NAMALWA (cell line): ENCODE results near the gene LOX.

Source experiments
- DNase-seq: peaks from one replicate; pipeline ENCODE4 v3.0.0-alpha.2; 2015; ENCODE audit warnings: low spot score

LOX gene

DNA sequence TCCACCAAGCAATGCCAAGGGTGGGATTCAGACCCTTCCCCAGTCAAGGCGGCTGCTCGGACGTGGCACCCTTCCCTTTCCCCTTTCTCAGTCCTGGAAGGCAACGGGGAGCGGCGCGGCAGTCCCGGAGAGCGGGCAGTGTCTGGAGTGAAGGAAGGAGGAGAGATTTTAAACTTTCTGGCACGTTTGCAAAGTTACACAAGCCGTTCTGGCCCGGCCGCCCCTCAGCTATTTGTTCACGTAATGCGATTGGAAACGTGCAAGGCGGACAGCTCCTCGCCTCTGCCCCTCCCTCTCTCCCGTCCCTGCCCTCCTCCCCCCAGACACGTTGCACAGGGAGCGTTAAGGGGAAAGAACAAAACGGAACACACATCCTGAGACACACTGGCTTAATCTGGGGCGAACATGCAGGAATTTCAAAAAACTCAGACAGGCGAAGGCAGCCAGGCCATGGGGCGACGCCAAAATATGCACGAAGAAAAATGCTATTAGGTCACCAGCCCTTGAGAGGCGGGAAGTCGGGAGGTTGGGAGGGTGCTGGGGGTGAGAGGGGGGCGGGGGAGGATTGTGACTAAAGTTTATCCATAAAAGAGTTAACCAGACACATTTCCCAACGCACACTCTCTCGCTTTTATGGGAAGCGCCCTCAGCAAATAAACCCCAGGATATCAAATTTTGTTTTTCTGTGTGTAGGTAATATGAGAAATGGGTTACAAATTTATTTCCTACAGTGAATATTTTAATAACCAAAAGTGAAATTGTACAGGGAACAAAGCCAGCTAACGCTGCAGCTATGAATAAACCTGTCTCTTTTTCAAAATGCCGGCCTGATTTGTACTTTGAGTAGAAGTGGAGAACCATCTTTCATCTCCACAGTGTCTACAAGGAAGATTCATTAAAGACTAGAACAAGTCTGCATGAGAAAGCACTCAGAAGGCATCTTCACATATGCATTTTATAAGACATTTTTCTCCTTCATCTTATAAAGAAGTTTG is at the start of gene LOX:
Gene LOX (minus strand): TSS at position 144 of the 995 bp plus-strand sequence. CDS start 274 bp downstream, outside the sequence.
- DNase-seq = no peak

DNA sequence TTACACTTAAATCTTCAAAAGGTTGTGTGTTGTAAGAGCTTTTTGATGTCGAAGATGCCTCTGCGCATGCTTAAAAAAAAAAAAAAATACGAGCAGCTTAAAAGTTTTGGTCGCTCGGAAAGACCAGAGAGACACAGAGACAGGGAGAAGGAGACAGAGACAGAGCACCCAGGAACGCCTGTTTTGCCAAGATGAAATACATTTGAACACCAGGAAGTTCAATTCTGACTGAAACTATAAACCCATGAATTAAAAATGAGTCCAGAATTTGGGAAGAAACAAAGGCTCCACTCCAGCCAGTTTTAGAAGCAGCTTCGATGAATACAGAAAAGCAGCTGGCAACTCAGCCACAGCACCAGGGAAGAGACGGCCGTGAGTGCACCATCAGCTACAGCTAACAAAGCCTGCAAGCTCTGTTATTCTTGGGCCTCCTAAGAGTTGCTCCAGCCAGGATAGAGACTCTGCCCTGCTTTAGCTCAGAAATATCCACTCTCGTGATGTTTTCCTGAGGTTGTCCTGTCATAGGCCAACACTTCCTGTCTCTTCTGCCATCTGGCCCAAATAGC is 48.8 kb upstream of the LOX start:
- DNase-seq = no peak

- DNase-seq = no peak
Measured at GRCh38 chr5:122126177-122126755, 48.2 kb upstream of the LOX start.

DNA sequence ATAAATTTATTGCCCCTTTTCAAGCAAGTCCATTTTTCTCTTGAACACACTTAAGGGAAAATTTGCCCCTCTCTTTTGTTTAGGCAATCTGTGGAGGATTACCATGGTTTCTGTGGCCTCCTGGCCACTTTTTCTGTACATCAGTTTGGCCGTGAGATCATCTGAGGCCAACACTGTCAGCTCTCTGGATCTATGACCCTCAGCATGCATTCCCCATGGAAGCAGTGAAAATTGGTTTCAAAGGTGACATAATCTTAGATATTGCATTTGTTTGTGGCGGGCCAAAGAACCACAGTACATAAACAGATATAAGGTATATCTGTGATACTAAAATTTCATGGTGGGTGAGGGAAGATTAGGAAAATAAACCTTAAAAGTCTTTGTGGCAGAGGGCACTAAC is 46.7 kb upstream of the LOX start:
- no peak for DNase-seq

- no peak for DNase-seq
Measured at GRCh38 chr5:122121479-122122465, 43.7 kb upstream of the LOX start.

DNA sequence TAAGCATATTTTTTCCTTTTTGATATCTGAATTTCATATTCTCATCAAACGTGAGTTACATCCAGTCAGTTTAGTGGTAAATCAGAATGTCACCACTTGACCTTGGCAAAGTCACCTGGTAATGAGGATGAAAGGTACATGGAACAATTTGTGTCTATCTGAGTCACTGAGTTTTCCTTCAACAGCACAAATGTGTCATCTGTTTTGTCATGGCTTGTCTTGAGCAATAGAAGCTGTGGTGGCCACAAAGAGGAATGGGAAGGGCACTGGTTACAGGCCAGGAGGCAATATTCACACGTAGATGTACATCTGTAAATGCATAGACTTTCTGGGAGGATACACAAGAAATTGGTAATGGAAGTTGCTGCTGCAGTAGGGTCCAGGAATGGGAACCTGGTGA is 42.9 kb upstream of the LOX start:
- DNase-seq = no peak

- no peak for DNase-seq
Measured at GRCh38 chr5:122120493-122120892, 42.4 kb upstream of the LOX start.

DNA sequence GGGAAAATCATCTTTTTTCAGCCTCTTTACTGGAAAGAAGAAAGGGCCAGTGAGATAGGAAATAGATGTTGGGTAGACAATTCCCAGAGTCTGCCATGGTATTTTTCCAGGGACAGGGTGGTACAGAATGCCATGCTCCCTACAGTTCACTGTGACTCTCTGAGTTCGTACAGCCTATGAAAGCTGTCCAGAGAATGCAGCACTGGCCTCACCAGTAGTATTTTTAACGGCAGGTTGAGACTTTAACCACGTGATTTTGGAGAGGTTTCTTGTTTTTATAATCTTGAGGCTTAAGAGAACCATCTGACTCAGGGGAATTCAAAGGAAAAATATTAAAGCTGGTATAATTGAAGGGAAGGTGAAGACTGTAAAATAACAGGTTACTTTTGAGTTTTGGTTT is 41.1 kb upstream of the LOX start:
- DNase-seq = no peak

- DNase-seq = no peak
Measured at GRCh38 chr5:122118356-122118948, 40.4 kb upstream of the LOX start.

GRCh38 chr5:122114501-122114900 is 36.4 kb upstream of the LOX start:
- no peak for DNase-seq

- DNase-seq = no peak
Measured at GRCh38 chr5:122112733-122113558, 34.9 kb upstream of the LOX start.

- DNase-seq = no peak
Measured at GRCh38 chr5:122112063-122112462, 34.0 kb upstream of the LOX start.

DNA sequence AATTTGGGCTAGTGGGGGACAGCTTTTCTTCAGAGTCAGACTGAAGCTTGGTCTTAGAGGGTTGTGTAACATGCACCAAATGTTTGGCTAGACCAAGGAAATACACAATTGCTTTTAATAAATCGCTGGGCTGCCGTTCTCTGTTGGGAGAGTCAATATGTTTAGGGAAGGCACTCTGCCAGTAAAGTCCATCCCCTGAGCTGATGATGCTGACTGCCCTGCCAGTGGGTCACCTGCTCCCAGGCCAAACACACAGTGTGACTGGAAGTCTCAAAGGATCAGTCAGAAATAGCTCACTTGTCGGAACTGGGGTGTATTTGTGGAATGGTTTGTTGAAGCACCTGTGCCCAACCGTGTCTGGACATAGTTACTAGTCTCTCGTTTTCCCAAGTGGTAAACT is 33.4 kb upstream of the LOX start:
- no peak for DNase-seq

DNA sequence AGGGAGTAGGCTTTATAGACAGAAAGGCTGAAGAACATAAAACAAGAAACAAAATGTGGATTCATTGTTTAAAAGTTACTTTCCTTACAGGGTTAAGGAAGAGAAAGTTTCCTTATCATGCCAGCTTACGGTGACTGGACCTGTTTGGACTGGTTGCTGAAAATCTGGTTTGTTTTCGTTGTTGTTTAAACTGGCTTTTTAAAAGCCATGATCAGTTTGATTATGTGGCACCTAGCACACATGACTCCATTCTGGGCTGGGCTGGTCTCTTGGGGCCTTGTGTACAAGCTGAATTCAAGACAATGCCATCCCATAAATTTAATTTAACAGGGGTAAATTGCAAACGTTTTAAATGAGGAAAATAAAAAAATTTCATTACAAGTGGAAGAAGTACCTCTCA is 32.9 kb upstream of the LOX start:
- DNase-seq = no peak

DNA sequence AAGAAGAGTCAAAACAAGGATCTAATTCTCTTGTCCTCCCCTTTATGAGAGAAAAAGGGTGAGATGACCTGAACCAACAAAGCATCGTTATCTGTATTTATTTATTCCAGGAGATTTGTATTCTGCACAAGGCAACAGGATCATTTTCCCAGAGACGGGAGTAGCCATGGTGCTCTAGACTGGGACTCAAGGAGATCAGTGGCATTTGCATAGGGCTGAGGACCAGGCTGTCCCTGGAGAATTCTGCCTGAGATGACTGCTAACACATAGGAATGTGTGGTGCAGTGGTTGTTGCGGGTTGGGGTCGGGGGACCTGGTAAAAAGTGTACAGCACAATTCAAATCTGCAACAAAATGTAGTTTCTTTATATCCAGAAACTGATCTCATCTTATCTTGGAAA is 29.0 kb upstream of the LOX start:
- DNase-seq = no peak

DNA sequence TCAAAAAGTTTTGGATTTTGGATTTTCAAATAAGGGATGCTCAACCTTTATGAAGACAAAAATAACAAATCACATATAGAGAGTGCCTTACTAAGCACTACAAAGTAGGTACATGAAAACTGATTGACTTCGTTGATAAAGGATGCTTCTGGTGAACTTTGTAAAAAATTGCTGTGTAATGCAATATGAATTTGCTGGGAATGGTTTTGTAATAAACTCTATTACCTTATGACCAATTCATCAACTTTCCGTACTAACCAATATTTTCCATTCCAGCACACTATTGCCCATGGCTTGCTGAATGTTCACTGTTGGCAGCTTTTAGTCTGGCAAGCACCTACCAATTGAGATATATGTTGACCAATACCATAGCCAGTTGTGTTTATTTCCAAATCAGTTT is 27.9 kb upstream of the LOX start:
- no peak for DNase-seq

DNA sequence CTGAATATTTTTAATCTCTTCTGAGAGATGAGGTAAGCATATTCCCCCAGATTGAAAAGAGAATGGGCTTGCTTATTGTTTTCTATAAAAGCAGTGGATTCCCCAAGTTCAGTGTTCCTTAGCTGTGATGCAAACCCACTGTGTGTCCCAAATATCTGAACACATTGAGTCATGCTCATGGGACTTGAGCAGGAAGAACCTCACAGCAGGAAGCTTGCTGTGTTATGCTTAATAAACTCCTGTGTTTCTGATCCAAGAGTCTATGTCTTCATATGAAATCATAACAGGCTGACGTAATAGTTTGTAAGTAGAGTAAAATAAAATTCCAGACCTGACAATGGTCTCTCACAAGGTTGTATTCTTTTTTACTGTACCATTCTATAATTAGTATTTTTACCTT is 24.8 kb upstream of the LOX start:
- DNase-seq = no peak

GRCh38 chr5:122101636-122102285 is 23.7 kb upstream of the LOX start:
- peak; percentile 69 for DNase-seq

DNA sequence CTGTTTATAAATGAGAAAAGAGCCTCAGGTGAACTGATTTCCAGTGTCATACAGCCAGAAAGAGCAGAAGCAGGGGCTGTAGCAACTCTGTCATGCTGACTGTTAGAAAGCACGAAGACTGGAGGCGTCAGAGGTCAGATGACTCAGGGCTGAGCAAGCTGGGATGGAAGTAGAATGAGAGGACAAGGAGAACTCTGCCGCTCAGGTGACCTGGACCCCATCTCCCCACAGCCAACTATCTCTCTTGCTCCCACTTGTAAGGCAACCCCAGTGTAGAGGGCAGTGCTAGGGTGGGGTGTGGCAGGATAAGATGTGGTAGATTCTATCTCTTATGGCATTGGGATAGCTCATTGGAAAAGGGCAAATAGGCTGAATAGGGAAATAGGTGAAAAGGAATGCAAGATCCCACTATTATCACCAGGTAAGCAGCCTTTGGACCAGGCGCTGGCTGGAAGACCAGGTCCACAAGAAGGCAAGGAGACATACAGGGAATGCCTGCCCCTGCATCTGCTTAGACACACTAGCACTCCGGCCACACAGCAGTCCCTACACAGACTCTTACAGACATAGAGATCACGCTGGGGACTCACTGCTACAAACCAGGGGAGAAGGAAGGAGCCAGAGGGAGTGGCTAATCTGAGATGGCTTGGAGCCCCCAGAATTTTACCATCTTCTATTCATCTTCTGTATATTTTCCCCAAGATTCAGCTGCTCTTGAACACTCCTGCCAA is 21.2 kb upstream of the LOX start:
- no peak for DNase-seq
